GM12892 (cell line): ENCODE results near the gene EXOC4.

ENCODE experiments used
- POLR2A ChIP-seq: IDR thresholded peaks from 2 replicates; pipeline ENCODE4 v1.6.1; 2011; ENCODE audit warnings: low read depth, low read length, control low read depth
- POLR2AphosphoS5 ChIP-seq: IDR thresholded peaks from 2 replicates; pipeline ENCODE4 v1.6.1; 2011; ENCODE audit warnings: low read depth, low read length, control low read depth

DNA sequence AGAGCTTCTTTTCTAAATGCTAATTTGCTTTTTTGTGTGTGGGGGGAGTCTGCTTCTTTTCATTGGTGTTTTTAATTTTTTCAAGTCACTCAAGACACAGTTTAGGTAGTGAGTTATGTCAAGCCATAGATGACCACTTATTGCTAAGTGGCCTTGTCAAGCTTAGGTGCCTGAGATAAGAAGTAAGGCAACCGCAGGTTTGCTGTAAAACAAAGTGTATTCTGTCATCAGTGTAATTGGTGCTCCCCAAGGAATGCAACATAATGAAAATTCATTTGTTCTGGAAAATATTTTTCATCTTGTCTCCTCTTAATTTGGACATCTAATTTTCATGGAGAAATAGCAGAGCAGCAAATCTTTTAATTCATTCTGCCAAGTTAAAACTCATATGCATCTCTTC is 249.6 kb downstream of the EXOC4 start:
- no peak for TF ChIP-seq POLR2A
- TF ChIP-seq POLR2AphosphoS5, result no peak
